Measurements from ENCODE around the gene DNAH7.

DNA sequence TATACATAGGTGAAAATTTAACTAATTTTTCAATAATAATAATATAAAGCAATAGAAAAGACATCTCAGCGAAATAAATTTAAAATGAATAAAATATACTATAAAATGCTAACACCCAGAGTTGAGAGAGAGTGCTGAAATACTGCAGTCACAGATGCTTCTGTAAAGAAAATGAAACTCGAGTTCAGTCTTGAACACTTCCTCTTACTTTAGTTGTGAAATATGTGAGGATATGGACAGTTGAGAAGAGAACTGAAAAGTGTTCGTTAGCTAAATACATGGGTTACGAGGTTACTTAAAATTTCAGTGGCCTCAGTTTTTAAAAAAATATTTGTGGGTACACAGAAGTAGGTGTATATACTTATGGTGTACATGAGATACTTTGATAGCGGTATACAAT, 106.8 kb downstream of the DNAH7 start:
- TF ChIP-seq YY1 (IDR thresholded peaks at IDR 0.05; ENCODE audit: insufficient read depth, insufficient read length) (no peak), ZNF274 (IDR thresholded peaks at IDR 0.05; ENCODE audit: low read depth, low read length) (no peak)

Data from NT2/D1 (cell line).